WI38 (cell line): ENCODE results near the gene RGR.

Experiments used
- H3K4me3 ChIP-seq: 2 replicates; pipeline ENCODE4 v1.5.1; 2011; ENCODE audit warnings: low read depth, mild to moderate bottlenecking, control low read depth, low read length
- TF ChIP-seq, protein P1 (sequence below): IDR thresholded peaks from 2 replicates; pipeline ENCODE4 v1.5.1; 2012; ENCODE audit warnings: low read depth, mild to moderate bottlenecking, control low read depth, low read length

The RGR gene

DNA sequence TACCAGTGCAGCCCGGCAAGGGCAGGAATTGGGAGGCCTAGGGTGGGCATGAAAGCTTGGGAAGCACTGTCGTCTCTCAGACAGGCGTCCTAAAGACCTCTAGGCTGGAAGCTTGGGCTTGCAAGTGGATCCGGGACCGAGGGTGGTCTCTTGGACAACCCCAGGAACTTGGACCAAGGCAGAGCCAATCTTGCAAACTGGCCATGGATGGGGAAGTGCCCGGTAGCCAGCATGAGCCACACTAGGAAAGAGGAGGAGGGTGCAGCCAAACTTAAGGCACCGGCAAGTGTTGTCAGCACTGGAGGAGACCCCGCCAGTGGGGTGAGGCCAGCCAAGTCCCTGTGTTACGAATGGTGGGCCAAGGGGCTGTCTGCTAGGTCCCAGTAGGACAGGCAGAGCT is 28.0 kb upstream of the RGR start:
- TF ChIP-seq, protein P1, sequence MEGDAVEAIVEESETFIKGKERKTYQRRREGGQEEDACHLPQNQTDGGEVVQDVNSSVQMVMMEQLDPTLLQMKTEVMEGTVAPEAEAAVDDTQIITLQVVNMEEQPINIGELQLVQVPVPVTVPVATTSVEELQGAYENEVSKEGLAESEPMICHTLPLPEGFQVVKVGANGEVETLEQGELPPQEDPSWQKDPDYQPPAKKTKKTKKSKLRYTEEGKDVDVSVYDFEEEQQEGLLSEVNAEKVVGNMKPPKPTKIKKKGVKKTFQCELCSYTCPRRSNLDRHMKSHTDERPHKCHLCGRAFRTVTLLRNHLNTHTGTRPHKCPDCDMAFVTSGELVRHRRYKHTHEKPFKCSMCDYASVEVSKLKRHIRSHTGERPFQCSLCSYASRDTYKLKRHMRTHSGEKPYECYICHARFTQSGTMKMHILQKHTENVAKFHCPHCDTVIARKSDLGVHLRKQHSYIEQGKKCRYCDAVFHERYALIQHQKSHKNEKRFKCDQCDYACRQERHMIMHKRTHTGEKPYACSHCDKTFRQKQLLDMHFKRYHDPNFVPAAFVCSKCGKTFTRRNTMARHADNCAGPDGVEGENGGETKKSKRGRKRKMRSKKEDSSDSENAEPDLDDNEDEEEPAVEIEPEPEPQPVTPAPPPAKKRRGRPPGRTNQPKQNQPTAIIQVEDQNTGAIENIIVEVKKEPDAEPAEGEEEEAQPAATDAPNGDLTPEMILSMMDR = no peak
- H3K4me3 ChIP-seq = no peak overlapping the region

GRCh38 chr10:84217746-84218145 is 27.1 kb upstream of the RGR start:
- TF ChIP-seq, protein P1 = no peak
- H3K4me3 ChIP-seq = no peak overlapping the region

- H3K4me3 ChIP-seq = no peak overlapping the region
Observed at GRCh38 chr10:84221916-84222315, 22.9 kb upstream of the RGR start.

GRCh38 chr10:84224411-84225028 is 20.3 kb upstream of the RGR start:
- TF ChIP-seq, protein P1 = no peak
- H3K4me3 ChIP-seq = no peak overlapping the region

More at GRCh38 chr10:84221916-84222315, 22.9 kb upstream of the RGR start:
- TF ChIP-seq, protein P1 = no peak

DNA sequence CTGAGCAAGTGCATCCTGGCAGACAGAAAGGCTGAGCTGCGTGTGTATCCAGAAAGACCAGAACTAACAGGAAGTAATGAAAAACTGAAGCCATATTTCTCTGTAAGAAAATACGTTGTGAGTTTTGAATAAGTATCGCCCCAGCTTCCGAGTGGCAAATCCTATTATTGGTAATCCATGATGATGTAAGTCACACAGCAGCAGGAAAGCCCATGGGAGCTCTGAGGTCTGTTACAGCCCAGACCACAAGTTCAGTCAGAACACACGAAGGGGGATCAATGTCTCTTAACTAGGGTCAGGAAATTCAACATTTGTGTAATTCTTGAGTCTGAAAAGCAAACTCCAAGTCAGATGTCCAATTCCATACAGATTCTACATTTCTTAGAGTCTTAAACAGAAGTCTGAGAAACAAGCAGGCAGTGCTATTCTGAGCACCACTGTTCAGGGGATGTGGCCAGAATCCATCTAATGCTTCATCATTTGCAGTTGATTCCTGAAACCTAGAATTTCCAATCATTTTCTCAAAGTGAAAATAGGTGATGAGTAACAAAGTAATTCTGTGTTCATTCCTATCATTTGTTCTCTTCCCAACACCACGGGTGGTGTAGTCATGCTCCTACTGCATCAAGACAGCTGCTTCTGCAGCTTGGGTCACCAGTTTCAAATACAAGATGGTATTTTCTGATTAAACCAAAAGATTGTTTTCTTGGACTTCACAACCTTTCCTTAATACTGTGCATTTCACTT is 19.3 kb upstream of the RGR start, which contains the start of gene LRIT2:
LRIT2 (minus strand) TSS at position 118 of the 747 bp plus-strand sequence; CDS start at position 94, 24 bp downstream.
- H3K4me3 ChIP-seq = no peak within 1 kb of the TSS
- TF ChIP-seq, protein P1 = no peak

DNA sequence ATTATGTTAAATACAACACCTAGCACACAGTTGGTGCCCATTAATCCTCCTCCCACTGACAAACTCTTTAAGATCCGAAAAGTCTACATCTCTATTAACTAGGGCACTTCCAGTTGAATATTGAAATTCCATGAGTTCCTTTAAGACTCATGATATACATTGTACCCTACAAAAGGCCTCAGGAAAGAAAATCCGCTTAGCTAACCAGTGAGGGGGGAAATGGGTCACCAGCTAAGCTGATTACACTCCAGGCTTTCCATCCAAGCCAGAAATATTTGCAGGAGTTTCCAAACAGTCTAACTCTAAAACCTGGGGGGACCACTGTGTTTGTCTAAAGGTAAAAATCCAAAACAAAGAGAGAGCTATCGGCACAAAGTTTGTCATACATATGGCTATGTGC is 18.2 kb upstream of the RGR start:
- no peak overlapping the region for H3K4me3 ChIP-seq
- TF ChIP-seq, protein P1 = no peak

DNA sequence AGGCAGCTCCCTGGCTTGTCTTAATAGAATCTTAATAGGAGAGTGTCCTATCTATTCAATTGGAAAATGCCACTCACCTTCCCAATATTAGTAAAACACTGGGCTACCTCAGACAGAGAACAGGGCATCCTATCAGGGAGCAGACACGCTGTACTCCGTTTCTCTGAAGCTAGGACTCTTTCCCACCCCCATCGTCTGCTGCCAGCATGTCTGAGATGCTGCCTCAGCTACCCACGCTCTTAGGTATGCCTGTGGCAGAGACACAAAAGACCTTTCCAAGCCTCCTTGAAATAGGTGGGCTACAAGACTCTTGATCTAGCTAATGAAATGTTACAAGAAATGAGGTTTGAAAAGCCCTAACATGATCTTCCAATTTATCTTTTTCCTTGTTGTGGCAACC is 17.0 kb upstream of the RGR start:
- H3K4me3 ChIP-seq = no peak overlapping the region
- TF ChIP-seq, protein P1 = no peak
